Left ventricle myocardium inferior (tissue), 1 donor: ENCODE results near the gene RALY. TPM values are rescaled to one million over a fixed set of nuclear protein-coding genes. Genes with fewer than 3 reads are reported as not detected.

Experiments used
- DNase-seq: peaks from one replicate; pipeline ENCODE4 v3.0.0-alpha.2; 2020
- H3K27ac ChIP-seq: fragments of 200-600 bp; replicated peaks from 2 replicates; pipeline ENCODE4 v1.8.0; 2021
- H3K27me3 ChIP-seq: fragments of 200-600 bp; 2 replicates; pipeline ENCODE4 v1.8.0; 2021; ENCODE audit warnings: low read depth
- H3K36me3 ChIP-seq: fragments of 200-600 bp; 2 replicates; pipeline ENCODE4 v1.8.0; 2021
- H3K4me1 ChIP-seq: fragments of 200-600 bp; 2 replicates; pipeline ENCODE4 v1.8.0; 2021
- H3K4me3 ChIP-seq: fragments of 200-600 bp; 2 replicates; pipeline ENCODE4 v1.8.0; 2021; ENCODE audit warnings: mild to moderate bottlenecking, moderate library complexity
- H3K9me3 ChIP-seq: fragments of 200-600 bp; replicated peaks from 2 replicates; pipeline ENCODE4 v1.8.0; 2021
- intact Hi-C: fragments of 100-400 bp; cut with micrococcal nuclease; formaldehyde crosslinking; loops from one replicate; pipeline ENCODE4 v1.11.0; 2022
- total RNA-seq: library from RNA; stranded (reverse); fragmentation: NEBNext Ultra II Directional; extraction: Animal tissue kit (Norgen Biotek cat#: 25700); gene quantifications from one replicate; pipeline ENCODE4 v1.2.1, GENCODE V29; 2021
- TF ChIP-seq, protein P1 (sequence below): fragments of 200-600 bp; IDR thresholded peaks from 2 replicates; pipeline ENCODE4 v1.8.0; 2021; ENCODE audit warnings: antibody characterized with exemption, mild to moderate bottlenecking, borderline replicate concordance
- donor health status: DM: no; HTN: yes; CAD: no; lungs with severe emphysema.

RALY gene
- total RNA-seq, 1 donor from 2014 or later = 107 TPM

GRCh38 chr20:34104059-34104458 lies 110.3 kb downstream of the RALY start:
- Histone ChIP-seq H3K9me3 (no peaks in the 10 kb centered on the region), H3K36me3 (peaks cover 66% of the 10 kb centered on the region), H3K4me1 (peaks cover 58% of the 10 kb centered on the region), H3K27ac (no peak overlapping the region), H3K27me3 (no peaks in the 10 kb centered on the region), H3K4me3 (no peak overlapping the region)
- no peak for DNase-seq
- TF ChIP-seq, protein P1, sequence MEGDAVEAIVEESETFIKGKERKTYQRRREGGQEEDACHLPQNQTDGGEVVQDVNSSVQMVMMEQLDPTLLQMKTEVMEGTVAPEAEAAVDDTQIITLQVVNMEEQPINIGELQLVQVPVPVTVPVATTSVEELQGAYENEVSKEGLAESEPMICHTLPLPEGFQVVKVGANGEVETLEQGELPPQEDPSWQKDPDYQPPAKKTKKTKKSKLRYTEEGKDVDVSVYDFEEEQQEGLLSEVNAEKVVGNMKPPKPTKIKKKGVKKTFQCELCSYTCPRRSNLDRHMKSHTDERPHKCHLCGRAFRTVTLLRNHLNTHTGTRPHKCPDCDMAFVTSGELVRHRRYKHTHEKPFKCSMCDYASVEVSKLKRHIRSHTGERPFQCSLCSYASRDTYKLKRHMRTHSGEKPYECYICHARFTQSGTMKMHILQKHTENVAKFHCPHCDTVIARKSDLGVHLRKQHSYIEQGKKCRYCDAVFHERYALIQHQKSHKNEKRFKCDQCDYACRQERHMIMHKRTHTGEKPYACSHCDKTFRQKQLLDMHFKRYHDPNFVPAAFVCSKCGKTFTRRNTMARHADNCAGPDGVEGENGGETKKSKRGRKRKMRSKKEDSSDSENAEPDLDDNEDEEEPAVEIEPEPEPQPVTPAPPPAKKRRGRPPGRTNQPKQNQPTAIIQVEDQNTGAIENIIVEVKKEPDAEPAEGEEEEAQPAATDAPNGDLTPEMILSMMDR = no peak
- intact Hi-C loops = no loop called here

- intact Hi-C loops = no loop called here
- TF ChIP-seq, protein P1 = no peak
- Histone ChIP-seq H3K4me3 (no peak overlapping the region), H3K4me1 (peaks cover 79% of the 10 kb centered on the region), H3K36me3 (peaks cover 53% of the 10 kb centered on the region), H3K27ac (no peak overlapping the region), H3K9me3 (no peaks in the 10 kb centered on the region), H3K27me3 (no peaks in the 10 kb centered on the region)
- no peak for DNase-seq
These were observed 112.4 kb downstream of the RALY start for GRCh38 chr20:34105978-34106675.

GRCh38 chr20:34108616-34109174 lies 115.0 kb downstream of the RALY start:
- intact Hi-C loops = no loop called here
- H3K36me3 ChIP-seq = peaks cover 29% of the 10 kb centered on the region

GRCh38 chr20:34109442-34109841 lies 115.7 kb downstream of the RALY start:
- no peak overlapping the region for H3K27ac ChIP-seq
- peaks cover 83% of the 10 kb centered on the region for H3K4me1 ChIP-seq
- DNase-seq = no peak
- no peak overlapping the region for H3K4me3 ChIP-seq
- intact Hi-C loops = no loop called here
- H3K9me3 ChIP-seq = no peaks in the 10 kb centered on the region
- peaks cover 22% of the 10 kb centered on the region for H3K36me3 ChIP-seq
- no peaks in the 10 kb centered on the region for H3K27me3 ChIP-seq
- TF ChIP-seq, protein P1 = no peak

More at GRCh38 chr20:34108616-34109174, 115.0 kb downstream of the RALY start:
- Histone ChIP-seq H3K9me3 (no peaks in the 10 kb centered on the region), H3K4me3 (no peak overlapping the region), H3K27ac (no peak overlapping the region), H3K27me3 (no peaks in the 10 kb centered on the region), H3K4me1 (peaks cover 86% of the 10 kb centered on the region)
- TF ChIP-seq, protein P1 = no peak
- DNase-seq = no peak

- peaks cover 14% of the 10 kb centered on the region for H3K36me3 ChIP-seq
- H3K4me1 ChIP-seq = peaks cover 76% of the 10 kb centered on the region
- H3K9me3 ChIP-seq = no peaks in the 10 kb centered on the region
- TF ChIP-seq, protein P1 = no peak
- no peaks in the 10 kb centered on the region for H3K27me3 ChIP-seq
- no peak for DNase-seq
- no peak overlapping the region for H3K27ac ChIP-seq
- intact Hi-C loops = no loop called here
- peak overlapping the region; percentile 99 for H3K4me3 ChIP-seq
These were observed 116.5 kb downstream of the RALY start for GRCh38 chr20:34110025-34110744.
